Measurements from ENCODE around the gene ADAMTS9.

Gene ADAMTS9

DNA sequence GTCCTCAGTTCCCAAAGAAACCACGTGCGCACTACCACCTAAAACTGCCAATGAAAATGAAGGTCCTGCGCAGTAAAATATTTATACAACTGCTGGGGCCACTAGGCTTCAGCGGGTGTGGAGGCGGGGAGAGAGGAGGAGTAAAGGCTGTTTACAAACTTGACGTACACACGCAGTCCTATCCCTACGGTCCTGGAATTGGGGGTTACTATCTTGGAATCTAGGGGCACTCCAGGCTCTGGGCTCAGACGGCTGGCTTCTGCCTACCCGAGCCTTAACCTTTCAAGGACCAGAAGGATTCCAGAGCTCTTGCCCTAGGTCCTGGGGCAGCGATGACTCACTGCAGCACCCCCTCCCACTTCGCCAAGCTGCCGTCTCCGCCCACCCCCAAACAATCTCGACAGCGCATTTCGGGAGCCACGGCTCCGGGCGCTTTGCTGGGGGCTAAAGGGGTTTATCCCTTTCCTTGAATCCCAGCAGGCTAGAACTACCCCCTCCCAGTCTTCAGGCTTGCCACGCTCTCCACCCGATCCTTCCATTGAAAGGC is 3.0 kb downstream of the ADAMTS9 start:
- DNase-seq = no peak

DNA sequence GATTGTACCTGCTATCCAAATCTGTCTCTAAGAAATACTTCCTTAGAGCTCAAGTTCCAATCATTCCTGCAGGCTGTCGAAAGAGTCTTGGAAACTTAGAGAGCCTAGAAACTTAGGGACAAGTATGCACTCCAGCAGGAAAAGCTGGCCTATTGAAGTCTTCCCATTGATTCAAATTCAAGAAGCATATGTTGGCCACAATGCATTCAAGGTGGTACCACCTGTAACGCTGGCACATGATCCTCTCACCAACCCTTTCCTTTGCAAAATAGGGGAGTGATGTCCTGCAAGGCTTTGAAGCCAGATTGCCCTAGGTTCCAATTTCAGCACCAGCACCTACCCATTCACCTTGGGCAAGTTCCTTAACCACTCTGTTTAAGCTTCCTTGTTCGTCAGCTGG is 6.0 kb downstream of the ADAMTS9 start:
- DNase-seq = no peak

DNA sequence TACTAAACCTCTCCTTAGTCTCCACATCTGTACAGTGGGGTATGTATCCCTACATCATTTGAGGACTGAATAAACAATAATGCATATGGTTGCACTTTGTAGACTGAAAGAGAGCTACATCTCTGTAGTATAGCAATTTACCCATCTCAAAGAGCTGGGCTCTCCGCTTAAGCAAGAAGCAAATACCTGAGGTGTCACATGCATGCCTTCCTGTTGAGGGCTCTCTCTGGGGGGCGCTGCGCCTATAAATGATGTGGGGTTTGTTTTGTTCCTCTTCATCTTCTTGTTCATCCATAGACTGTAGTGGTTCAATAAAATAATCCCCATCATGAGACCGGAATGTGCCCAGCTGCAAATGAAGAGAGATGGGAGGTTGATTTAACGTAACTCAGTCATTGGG is 6.8 kb downstream of the ADAMTS9 start:
- no peak for DNase-seq

GRCh38 chr3:64680334-64680733 is 7.5 kb downstream of the ADAMTS9 start:
- no peak for DNase-seq

- no peak for DNase-seq
Observed at GRCh38 chr3:64677961-64678716, 9.7 kb downstream of the ADAMTS9 start.

DNA sequence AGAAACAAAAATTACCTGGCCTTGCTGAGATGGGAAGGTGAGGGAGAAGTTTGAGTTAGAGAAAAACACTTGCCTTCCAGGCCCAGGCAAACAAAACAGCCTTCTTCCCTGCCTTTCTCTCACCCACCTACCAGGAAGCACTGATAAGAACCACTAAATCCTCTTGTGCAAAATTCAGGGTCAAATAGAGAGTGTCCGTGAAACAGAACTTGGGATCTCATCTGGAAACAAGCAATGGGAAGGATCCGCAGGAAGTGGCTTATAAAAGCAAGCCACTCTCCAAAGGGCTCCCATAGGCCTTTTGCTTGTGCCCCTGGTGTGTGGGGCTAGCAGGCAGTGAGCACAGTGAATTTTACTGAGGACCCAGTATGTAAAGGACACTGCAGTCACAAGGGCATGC is 11.0 kb downstream of the ADAMTS9 start:
- DNase-seq = no peak

DNA sequence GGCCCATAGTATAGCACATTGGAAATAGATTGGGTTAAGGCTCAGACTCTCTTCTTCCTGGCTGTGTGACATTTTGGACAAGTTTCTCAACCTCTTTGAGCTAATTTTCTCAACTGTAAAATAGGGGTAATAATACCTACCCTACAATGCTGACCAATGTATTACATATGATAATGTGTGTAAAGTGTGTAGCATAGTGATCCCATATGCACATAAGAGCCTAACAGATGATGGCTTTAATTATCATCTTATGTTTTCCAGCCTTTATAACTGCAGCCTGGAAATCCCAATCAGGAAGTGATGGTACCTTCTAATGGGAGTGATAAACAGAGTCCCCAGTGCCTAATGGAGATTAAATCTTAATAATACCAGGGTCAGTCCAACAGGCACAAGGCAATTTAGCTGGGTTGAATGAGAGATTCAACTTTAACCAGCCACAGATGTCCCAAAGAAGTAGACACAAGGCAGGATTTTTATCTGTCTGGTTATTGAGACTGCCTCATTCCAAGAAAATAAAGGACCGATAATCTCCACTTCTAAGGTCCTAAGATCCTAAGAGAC is 12.0 kb downstream of the ADAMTS9 start:
- DNase-seq = no peak

DNA sequence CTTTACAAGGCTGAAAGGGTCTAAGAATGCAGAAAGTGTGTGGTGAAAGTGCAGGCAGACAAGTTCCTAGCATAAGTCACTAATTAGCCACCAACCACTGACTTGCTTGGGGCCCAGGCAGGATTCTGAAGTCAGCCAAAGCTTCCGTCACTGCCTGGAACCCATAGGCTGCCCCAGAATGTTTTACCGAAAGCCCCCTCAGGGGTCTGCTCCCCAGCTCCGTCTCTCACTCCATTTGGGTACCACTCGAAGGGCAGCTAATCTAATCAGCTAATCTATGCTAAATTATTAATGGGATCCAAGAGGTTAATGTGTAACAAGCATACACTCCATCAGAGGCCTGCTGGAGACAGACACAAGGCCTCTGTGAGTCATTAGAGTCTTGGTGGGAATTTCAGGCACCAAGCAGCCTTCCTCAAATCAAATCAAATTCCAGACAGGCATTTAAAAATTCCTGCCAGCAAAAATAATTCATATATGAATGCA is 13.2 kb downstream of the ADAMTS9 start:
- DNase-seq = no peak

- DNase-seq = no peak
Observed at GRCh38 chr3:64673159-64673715, 14.6 kb downstream of the ADAMTS9 start.

DNA sequence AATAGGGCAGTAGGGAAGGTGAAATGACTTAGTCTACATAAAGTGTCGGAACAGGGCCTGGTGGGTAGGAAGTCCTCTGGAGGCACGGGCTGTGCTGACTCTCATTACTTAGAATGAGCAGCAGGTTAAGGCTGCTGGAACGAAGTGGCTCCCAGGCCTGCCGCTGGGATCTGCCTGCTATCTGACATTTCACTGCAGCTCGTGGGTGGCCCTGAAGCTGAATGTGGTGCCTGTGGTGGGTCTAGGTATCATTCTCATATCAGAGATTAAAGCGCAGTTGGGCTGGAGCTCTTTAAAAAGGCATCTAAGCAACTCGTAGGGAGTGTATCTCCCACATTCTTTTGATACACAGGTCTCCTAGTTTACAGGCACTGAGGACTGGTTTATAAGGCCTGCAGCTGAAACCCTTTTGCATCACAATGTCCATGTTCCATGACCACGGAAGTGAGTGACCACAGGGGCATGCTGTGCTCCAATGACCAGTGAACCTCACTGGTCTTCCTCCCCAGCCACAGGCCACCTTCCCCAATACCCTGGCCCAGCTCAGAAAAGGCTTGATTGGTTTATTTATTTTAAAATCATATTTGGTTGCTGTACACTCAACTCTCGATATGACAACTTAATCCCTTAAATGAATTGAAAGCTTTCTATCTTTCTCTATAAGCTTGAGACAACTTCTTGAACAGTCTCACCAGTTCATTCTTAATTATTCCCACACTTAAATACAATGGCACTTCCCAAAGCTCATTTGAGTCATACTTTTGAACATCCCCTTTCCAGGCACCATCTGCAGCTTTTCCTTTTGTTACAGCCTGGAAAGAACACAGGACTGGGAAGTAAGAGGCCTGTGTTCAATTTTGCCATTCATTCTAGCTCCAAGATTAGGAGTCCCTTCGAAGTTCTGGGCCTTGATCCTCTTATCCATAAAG is 19.0 kb downstream of the ADAMTS9 start:
- no peak for DNase-seq

DNA sequence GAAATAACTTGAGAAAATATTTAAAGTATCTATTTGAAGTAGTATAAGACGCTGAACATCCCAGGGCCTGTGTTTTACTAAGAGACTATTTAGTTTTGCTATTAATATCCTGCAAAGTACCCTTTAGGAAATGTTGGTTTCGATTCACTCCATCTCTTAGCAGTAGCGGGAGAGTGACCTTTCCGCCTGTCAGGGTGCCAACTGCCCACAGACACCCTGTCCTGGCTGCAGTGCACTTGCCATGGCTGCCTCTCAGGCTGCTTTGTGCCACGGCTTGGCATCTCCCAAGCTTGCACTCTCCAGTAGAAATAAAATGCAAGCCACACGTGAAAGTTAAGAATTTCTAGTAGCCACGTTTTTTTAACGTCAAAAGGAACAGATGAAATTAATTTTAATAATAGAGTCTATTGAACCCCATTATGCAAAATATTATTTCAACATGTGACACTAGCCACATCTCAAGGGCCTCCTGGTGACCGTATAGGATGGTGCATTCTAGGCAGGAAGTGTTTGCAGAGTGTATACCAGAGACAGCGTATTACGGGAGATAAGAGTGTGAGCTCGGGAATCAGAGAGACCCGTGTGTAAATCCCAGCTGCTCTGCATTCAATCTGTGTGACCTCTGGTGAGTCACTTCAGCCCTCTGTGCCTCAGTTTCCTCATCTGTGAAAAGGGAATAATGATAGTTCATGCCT is 19.8 kb downstream of the ADAMTS9 start:
- no peak for DNase-seq

GRCh38 chr3:64667138-64667537 is 20.7 kb downstream of the ADAMTS9 start:
- no peak for DNase-seq

DNA sequence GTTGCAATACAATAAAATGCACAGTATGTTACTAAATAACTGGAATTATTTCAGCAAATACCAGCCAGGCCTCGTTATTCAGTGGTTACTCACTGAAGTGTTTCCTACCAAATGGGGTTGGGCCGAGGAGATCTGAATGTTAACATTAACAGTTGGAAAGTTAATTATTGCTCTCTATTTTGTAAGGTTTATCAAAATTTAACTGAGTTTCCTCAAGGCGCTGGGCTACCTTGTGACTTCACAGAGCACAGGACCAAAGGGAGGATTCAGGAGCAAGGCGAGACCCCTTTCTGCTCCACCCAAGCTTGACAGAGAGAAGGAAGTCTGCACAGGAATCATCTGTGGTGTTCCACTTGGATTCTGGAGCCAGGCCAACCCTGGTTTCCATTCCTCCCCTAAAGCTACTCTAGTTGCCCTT is 21.6 kb downstream of the ADAMTS9 start:
- no peak for DNase-seq

DNA sequence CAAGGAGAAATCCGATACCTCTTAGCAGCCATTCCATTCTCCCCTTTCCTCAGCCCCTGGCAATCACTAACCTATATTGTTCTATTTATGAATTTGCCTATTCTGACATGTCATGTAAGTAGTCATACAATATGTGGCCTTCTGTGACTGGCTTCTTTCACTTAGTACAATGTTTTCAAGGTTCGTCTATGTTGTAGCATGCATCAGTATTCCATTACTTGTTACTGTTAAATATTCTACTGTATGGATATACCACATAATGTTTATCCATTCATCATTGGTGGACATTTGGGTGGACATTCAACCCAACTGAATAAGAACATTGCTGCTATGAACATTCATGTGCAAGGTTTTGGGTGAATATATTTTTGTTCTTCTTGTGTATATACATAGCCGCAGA is 23.4 kb downstream of the ADAMTS9 start:
- DNase-seq = no peak

DNA sequence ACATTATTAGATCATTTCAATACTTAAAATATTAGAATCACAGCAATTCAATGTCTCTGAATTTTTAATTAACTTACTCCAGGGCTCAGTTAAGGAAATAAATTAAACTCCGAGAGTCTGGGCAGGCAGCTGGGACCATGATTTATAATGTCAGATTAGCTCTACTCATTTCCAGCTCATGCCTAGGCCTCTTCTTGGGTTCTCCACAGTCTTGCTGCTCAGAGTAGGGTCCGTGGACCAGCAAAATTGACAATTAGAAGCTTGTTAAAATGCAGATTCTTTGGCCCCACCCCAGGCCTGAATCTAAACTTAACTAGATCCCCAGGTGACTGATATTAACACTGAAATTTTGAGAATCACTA is 28.2 kb downstream of the ADAMTS9 start:
- DNase-seq = no peak

DNA sequence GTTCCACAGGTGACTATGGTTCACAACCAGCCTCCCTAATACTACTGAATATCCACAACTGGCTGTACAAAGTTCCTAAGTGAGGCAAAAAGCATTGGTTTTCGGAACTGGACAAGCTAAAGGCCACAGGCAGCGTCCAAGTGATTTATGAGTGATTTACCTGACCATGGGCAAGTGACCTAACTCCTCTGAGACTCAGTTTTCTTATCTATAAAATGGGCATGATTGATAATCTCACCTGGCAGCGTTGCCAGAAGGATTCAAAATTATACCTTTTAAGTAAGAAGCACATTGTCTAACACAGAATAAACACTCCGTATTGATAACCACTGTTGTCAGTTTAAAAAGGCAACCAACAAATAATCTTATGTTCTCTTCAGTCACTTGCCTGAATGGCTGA is 29.8 kb downstream of the ADAMTS9 start:
- DNase-seq = no peak

- no peak for DNase-seq
Observed at GRCh38 chr3:64656544-64656943, 31.3 kb downstream of the ADAMTS9 start.

DNA sequence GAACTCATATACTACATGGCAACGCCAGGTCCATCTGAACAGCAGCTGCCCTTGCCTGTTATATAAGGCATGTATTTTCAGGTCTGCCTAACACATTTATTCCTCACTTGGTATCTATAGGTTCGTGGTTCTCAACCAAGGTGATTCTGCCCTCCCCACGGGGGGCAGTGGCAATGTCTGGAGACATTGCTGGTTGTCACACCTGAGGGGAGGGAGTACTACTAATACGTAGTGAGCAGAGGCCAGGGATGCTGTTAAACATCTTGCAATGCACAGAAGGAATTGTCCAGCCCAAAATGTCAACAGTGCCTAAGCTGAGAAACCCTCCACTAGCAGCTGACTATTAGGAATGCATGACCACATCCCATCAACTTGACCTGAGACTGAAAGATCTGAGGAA is 32.6 kb downstream of the ADAMTS9 start:
- DNase-seq = no peak

DNA sequence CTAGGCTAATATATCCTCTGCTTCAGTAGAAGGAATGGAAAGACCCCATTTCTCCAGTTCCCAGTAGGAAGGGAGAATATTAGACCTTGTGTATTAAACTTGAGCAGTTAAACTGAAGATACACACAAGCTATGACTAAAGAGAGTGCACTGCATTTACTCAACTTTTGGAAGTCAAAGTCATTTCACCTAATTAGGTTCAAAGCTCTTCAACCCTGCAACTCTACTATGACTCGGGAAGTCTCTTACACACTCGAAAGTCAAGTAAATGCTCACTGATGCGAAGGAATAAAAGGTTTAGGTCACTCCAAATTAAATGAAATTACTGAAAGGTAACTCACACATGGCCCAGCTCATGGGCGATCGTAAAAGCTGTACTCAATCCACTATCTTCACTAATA is 33.8 kb downstream of the ADAMTS9 start:
- no peak for DNase-seq

GRCh38 chr3:64653101-64653500 is 34.7 kb downstream of the ADAMTS9 start:
- no peak for DNase-seq

DNA sequence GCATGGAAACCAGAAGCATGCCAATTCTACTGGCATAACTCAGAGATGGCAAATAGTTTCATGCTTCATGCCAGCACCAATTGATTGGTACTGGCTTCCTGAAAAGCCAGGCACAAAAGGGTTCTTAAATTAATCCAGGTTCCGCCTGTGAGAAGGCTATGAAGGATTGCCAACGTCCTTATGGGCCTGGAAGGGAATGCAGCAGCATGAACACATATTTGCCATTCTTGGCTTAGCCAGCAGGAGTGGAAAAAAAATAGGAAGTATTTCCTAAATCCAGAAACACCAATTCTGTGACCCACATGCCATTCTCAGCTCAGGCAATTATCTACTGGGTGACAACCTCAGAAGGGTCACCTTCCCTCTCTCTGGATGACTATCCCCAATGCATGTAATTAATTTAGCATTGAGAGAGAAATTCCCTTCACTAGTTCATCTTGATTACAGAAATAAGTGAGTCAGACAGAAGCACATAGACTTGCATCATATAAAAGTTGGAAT is 36.0 kb downstream of the ADAMTS9 start:
- DNase-seq = no peak

DNA sequence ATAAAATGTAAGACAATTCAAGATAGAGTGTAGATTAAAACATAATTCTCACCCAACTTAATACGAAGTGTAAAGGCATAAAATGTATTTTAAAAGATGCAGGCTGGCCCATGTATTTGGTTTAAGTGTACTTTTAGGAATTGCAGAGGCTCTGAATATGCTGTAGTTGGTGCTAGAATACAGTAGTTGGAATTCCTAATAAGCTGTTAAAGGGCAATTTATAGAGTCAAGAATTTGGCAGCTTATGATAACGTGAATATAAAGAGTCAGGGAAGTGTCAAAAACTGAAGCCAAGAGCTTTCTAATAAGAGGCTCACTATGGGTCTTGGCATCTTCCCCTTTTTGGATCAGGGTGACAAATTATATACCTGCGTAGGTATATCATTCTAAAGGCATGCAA is 36.5 kb downstream of the ADAMTS9 start:
- no peak for DNase-seq
